GM12874 (cell line): ENCODE measurements around the gene SPTBN5.

ENCODE experiments used
- CTCF ChIP-seq: IDR thresholded peaks from 2 replicates; pipeline ENCODE4 v1.5.1; 2011; ENCODE audit warnings: low read depth, mild to moderate bottlenecking, control low read depth, low read length, moderate library complexity; ENCODE audit not compliant: insufficient read depth

The SPTBN5 gene

GRCh38 chr15:41869770-41870688 is 23.8 kb downstream of the SPTBN5 start:
- no peak for TF ChIP-seq CTCF

- no peak for TF ChIP-seq CTCF
Observed at GRCh38 chr15:41868321-41868720, 25.5 kb downstream of the SPTBN5 start.

GRCh38 chr15:41866872-41867579 is 26.8 kb downstream of the SPTBN5 start:
- no peak for TF ChIP-seq CTCF

GRCh38 chr15:41866263-41866703 is 27.6 kb downstream of the SPTBN5 start:
- no peak for TF ChIP-seq CTCF

GRCh38 chr15:41865490-41866055 is 28.3 kb downstream of the SPTBN5 start:
- TF ChIP-seq CTCF = no peak

GRCh38 chr15:41862515-41863116 is 31.2 kb downstream of the SPTBN5 start:
- no peak for TF ChIP-seq CTCF

- TF ChIP-seq CTCF = no peak
Observed at GRCh38 chr15:41861736-41862356, 32.0 kb downstream of the SPTBN5 start.
